IPS-18c (cell line): ENCODE measurements around the gene ESAM.

Source experiments
- H3K4me3 ChIP-seq: 2 replicates; pipeline ENCODE4 v1.7.0; 2013; ENCODE audit warnings: low read depth, mild to moderate bottlenecking, low read length, moderate library complexity; ENCODE audit not compliant: insufficient read depth
- H3K9me3 ChIP-seq: one replicate; pipeline ENCODE4 v1.6.1; 2013; ENCODE audit warnings: mild to moderate bottlenecking, low read length, moderate library complexity; ENCODE audit not compliant: control insufficient read depth, insufficient read depth

The ESAM gene

DNA sequence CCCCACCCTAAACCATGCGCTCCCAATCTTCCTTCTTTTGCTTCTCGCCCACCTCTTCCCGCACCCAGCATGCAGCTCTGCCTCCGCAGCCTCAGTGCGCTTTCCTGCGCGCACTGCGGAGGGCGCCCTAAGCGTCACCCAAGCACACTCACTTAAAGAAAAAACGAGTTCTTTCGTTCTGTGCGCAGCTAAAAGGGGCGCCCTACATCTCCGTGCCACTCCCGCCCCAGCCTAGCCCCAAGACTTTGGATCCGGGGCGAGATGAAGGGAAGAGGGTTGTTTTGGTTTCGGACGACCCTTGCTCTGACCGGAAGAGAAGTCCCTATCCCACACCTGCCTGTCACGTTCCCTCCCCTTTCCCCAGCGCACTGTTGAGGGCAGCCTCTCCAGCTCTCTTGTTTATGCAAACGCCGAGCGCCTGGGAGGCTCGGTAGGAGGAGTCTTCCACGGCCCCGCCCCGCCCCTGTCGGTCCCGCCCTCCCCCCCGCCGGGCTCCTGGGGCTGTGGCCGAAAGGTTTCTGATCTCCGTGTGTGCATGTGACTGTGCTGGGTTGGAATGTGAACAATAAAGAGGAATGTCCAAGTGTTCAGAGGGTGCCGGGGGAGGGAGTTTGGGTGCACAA, 15.4 kb downstream of the ESAM start:
- Histone ChIP-seq H3K9me3 (no peaks in the 10 kb centered on the region), H3K4me3 (peak overlapping the region; percentile 84)

- Histone ChIP-seq H3K9me3 (no peaks in the 10 kb centered on the region), H3K4me3 (peak overlapping the region; percentile 84)
These were observed 16.1 kb downstream of the ESAM start for GRCh38 chr11:124745835-124746620.

- H3K9me3 ChIP-seq: no peaks in the 10 kb centered on the region
- H3K4me3 ChIP-seq: peak overlapping the region; percentile 84
These were observed 16.7 kb downstream of the ESAM start for GRCh38 chr11:124745270-124745834.

DNA sequence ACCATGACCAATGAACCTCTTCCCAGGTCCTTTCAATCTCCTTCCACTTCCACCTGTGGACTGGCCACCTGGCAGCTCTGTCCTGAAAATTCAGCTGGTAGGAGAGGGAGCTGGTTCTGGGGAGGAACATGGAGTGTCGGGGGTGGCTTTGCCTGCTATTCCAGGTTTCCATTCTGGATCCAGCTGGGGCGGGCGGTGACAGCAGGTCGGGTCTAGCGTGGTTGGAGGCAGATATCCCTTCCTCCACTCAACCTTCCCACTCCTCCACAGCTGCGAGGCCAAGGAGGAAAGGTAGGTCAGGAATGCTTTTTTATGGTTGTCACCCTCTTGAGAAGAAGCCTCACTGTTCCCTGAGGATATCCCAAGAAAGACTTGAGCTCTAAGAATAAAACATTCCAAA, 19.0 kb downstream of the ESAM start:
- Histone ChIP-seq H3K9me3 (no peaks in the 10 kb centered on the region), H3K4me3 (no peak overlapping the region)

DNA sequence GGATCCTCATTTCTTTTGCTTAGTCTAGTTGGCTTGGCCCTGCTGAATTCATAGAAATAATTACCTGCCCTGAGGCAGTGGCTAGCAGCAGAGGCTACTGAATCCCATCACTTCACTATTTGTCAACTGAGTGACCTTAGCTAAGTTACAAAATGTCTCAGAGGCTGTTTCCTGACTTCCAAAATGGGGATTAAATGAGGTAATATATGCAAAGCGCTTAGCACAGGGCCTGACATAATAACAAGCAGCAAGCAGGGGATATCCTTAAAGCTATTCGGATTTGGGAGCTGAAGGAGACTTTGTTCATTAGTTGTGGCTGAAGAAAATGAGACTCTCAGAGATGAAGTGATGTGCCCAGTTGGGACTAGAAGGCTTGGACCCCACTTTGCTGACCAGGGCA, 19.5 kb downstream of the ESAM start:
- no peak overlapping the region for H3K4me3 ChIP-seq
- no peaks in the 10 kb centered on the region for H3K9me3 ChIP-seq

- peak overlapping the region; percentile 48 for H3K4me3 ChIP-seq
- H3K9me3 ChIP-seq: no peaks in the 10 kb centered on the region
These were observed 21.7 kb downstream of the ESAM start for GRCh38 chr11:124740277-124740882.

GRCh38 chr11:124739479-124740276, 22.4 kb downstream of the ESAM start, which contains the start of gene NRGN:
Gene NRGN, plus strand, starts transcription at chr11:124739942. Its CDS starts 143 bp downstream, at chr11:124740085.
- peak within 1 kb of the TSS; percentile 48 for H3K4me3 ChIP-seq
- H3K9me3 ChIP-seq: no peaks in the 10 kb centered on the region

DNA sequence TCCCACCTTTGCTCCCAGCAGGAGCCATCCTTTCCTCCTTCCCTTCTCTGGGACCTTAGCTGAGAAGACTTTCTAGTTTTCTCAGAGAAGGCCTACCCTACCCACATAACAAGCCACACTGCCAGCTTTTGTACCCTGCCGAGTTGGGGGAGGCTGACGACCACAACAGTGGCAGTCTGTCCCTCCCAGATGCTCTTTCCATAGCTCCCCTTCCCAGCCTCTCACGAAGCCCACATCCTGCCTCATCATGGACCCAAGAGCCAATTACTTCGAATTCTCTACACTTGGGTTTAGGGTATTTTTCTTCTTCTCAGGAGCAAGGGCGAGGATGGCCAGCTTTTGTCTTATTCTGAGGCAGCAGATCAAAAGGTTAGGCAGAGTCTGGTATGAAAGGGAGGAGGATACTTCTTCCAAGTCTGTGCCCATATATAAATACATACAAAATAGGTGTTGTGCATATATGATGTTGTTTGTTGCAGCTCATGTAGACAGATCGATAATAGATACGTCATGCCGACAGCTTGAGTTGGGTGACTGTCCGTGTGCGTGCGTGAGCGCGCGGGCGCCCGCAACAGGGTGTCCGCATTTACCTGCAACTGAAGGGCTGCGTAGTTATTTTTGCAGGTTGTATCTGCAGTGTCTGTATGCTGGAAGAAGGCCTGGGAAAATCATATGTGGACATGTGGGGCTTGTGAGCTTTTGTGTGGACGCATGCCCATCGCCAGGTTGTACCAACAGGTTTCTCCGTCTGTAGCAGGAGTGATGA, 23.2 kb downstream of the ESAM start:
- Histone ChIP-seq H3K4me3 (peak overlapping the region; percentile 48; the same call in 1 of the 2 replicates), H3K9me3 (no peaks in the 10 kb centered on the region)

DNA sequence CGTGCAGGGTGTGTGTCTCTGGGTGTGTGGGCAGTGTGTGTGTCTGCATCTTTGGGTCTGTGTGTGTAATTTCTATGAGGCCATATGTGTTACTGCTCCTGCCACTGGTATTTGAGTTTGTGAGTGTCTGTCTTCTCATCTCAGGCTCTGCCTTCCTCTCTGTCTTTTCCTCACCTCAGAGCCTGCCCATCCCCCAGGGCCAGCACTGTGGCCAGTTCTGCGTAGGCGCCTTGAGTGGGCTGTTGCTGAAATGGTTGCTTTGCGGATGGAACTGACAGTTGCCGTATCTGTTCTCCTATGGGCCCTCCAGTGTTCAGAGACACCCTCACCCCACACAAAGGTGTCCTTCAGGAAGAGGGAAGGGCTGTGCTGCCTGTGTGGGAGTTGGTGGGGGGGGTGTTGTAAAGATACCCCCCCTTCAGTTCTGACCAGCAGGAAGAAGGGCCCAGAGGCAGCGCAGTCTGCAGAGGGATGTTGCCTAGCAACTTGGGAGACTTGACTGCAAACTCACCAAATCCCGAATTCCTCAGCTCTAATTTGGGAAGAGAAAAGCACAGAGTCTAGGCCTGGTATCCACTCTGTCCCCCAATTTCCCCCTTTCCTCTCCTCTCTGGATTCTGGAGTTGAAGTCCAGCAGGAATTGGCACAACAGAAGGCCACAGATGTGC, 24.3 kb downstream of the ESAM start:
- Histone ChIP-seq H3K4me3 (no peak overlapping the region), H3K9me3 (no peaks in the 10 kb centered on the region)

DNA sequence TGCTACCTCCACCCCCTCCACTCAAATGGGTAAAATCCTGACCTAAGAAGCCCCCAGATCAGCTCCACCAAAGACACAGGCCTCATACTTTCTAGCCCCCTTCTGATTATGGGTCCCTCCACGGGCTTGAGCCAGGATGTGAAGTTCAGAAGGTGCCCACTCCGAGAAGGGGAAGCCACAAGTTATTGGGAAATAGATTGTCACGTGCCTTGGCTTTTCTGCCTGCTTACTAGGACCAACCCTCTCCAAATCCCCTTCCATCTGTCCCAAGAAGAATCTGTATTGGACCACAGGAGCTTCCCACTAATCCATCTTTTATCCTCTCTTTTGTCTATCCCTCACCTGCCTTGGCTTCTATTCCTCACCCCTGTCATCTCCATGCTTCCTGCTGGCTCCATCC, 25.4 kb downstream of the ESAM start:
- Histone ChIP-seq H3K4me3 (no peak overlapping the region), H3K9me3 (no peaks in the 10 kb centered on the region)

GRCh38 chr11:124732230-124732629, 29.9 kb downstream of the ESAM start:
- H3K4me3 ChIP-seq: no peak overlapping the region
- H3K9me3 ChIP-seq: no peaks in the 10 kb centered on the region

GRCh38 chr11:124729571-124729970, 32.5 kb downstream of the ESAM start:
- Histone ChIP-seq H3K9me3 (no peaks in the 10 kb centered on the region), H3K4me3 (no peak overlapping the region)

- Histone ChIP-seq H3K9me3 (no peaks in the 10 kb centered on the region), H3K4me3 (no peak overlapping the region)
These were observed 34.0 kb downstream of the ESAM start for GRCh38 chr11:124728134-124728533.

GRCh38 chr11:124727474-124727873, 34.6 kb downstream of the ESAM start:
- Histone ChIP-seq H3K9me3 (no peaks in the 10 kb centered on the region), H3K4me3 (no peak overlapping the region)

GRCh38 chr11:124725719-124726105, 36.4 kb downstream of the ESAM start:
- no peak overlapping the region for H3K4me3 ChIP-seq
- no peaks in the 10 kb centered on the region for H3K9me3 ChIP-seq
